HG02623 (cell line): ENCODE results near the gene MTHFD1.

Source experiments
- ATAC-seq: cut with Tn5 transposase; IDR thresholded peaks from one replicate; pipeline ENCODE4 v1.9.1; 2021; ENCODE audit warnings: moderate library complexity; ENCODE audit not compliant: unreplicated experiment

Gene MTHFD1

DNA sequence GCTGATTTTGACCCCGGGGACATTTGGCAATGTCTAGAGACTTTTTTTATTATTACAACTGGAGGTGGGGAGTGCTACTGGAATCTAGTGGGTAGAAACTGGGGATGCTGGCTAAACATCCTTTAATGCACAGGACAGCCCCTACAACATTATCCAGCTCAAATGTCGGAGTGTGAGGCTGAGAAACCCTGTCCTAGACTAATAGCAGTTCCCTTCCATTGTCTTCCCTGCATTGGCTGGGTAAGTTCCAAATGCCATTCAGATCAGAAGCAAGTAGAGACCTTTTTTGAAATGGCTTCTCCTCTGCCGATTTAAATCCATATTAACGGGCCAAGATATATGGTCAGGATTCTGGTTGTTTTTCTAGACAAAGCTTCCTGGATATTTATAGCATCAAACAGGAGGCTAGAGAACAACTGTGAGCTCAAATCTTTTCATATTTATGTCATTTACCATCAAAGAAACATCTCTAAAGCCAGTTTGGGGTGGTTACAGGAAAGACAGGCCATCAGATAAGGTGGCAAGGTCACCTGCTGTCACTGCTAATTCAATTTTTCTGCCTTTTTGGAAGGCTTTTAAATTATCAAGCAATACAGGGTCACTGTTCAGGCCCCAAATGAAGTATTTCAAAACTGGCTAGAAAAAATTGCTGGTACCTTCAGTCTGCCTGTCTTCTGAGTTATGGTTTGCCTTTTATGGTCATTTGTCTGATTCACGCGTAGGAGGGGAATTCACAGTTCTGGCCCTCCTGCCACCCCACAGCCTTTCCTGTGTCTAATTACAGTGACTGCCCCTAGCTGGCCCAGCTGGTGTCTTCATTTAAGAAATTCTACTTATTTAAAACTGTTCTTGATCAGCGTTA, 57.1 kb downstream of the MTHFD1 start:
- ATAC-seq, result peak; percentile 97

DNA sequence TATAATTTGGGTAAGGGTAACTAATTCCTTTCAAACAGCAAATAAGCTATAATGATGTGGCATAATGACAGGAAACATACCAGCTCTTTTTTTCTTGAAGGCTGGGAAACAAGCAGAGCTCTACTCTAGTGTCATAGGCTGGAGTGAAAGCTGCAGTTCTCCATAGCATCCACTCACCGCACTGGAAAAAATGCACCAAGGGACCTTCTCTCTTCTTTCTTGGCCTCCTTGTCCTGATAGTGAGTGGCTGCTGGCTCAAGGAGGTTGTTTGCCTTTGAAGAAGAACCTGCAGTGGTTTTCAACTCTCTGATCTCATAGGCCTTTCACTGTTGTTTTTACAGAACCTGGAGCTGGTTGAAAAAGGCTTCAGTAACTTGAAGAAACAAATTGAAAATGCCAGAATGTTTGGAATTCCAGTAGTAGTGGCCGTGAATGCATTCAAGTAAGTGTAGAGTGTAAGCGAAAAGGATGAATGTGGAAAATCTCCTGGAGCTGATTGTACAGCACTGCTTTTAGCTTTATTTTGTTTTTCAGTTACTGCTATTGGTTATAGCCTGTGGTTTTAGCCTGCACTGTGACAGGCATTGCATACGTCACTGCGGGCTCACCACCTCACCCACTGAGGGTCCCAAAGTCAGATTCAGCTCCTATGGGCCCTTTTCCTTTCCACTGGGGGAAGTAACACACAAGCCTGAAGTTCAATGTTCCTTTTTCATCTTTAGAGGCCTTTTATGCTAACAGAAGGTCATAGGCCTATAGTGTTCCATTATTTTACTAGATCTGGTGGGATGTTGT, 59.9 kb downstream of the MTHFD1 start:
- no peak for ATAC-seq

DNA sequence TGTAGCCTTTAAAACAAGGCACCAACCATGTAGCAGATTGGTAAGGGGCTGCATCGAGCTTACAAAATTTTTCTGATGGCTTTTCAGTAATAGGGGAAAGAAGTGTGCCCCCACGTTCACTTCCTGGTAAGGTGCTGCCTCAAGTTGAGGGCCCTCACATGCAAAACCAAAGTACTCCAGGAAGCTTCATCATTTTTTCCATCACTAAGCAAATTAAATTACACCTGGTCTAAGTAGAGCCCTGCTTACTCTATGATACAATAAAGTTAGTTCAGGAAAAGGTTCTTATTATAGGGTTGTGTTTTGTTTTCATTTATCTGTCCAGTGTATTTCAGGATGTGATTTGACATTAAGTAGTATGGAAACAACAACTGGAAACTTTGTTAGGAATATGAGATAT, 62.1 kb downstream of the MTHFD1 start:
- ATAC-seq, result peak; percentile 43

DNA sequence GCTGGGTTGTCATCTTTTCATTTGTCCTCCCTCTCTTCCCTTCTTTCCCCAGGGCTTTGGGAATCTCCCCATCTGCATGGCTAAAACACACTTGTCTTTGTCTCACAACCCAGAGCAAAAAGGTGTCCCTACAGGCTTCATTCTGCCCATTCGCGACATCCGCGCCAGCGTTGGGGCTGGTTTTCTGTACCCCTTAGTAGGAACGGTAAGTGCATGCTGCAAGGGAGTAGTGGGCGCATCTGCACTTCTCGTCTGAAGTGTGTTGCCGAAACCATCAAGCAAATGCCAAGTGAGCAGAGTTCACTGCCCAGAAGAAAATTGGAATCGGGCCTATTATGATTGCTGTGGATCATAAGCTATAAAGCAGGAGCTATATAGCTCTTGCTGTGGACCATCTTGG, 66.5 kb downstream of the MTHFD1 start:
- ATAC-seq, result no peak

DNA sequence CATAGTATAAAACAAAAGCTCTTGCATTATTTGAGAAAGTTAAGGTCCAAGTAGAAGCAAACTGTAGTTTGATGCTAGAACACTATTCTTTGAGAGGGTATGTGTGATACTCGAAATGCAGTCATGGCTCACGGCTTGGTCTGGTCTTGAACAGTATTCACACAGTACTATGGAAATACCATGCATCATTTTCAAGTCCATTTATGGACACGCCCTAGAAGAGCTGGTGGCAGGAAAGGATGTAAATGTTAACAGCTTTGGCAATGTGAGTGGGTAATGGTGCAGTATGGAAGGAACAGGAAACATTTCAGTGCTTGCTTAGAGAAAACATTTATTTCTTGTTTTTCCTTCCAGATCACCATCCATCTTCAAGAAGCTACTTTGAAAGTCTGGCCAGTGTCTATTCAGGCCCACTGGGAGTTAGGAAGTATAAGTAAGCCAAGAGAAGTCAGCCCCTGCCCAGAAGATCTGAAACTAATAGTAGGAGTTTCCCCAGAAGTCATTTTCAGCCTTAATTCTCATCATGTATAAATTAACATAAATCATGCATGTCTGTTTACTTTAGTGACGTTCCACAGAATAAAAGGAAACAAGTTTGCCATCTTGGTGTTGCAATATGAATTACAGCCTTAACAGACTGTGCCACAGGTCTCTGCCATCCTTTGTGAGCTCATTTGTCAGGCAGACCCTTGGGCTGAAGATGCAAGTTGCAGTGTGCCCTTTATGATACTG, 71.4 kb downstream of the MTHFD1 start:
- no peak for ATAC-seq

DNA sequence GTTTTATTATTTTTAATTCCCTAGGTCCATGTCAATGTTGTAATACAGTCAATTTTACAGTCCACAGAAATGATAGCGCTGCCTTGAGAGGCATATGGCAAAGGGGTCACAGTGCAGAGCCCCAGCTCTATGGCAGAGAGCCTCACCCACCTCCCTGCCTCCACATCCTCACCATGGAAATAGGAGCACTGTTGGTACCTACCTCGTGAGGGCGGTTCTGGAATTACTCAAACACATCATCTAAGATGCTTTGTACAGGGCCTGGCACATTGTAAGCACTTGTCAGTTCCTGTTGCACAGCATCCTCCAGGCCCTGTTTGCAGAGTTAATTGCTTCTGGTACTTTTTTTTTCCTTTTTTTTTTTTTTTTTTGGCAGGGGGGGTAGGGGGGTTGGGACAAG, 73.1 kb downstream of the MTHFD1 start:
- ATAC-seq, result no peak

DNA sequence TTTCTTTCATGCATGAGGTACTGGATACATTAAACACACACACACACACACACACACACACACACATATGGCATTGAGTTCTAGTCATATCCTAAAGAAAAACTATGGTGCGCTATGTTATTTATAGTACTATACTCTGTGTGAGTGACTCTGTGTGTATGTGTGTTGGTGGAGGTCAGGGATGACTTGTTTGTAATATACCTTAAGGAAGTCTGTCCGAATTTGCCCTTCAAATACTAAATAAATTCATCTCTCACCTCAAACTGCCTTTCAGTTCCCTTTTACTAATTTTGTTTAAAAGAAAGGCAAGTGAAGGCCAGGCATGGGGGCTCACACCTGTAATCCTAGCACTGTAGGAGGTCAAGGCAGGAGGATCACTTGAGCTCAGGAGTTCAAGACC, 75.0 kb downstream of the MTHFD1 start:
- no peak for ATAC-seq

DNA sequence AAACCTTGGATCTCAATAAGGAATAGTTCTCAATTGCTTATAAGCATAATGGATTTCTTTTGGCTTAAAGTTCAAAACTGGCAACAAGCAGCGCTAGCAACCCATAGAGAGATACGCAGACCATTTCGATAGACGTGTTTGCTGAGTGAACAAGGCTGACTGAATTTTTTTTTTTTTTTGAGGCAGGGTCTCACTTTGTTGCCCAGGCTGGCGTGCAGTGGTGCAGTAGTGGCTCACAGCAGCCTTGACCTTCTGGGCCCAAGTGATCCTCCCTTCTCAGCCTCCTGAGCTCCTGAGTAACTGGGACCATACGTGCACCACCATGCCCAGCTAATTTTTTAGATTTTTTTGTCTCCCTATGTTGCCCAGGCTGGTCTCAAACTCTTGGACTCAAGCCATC, 75.7 kb downstream of the MTHFD1 start:
- no peak for ATAC-seq

DNA sequence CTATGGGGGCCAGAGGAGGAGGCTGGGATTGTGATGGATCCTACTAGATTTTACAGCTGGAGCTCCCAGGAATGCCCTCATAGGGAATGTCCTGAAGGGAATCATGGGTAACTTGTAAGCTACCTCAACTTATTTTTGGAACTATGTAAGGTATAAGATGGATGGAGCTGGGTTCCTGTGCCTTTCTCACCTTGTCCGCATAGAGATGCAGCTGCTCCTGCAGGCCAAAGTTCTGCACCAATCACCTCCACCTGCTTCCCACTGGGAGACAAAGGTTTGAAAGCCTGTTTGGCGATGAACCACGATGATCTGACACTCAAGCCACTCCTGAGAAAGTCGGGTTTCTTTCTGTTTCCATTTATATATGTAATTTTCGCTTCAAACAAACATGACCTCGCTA, 76.5 kb downstream of the MTHFD1 start:
- ATAC-seq, result no peak

DNA sequence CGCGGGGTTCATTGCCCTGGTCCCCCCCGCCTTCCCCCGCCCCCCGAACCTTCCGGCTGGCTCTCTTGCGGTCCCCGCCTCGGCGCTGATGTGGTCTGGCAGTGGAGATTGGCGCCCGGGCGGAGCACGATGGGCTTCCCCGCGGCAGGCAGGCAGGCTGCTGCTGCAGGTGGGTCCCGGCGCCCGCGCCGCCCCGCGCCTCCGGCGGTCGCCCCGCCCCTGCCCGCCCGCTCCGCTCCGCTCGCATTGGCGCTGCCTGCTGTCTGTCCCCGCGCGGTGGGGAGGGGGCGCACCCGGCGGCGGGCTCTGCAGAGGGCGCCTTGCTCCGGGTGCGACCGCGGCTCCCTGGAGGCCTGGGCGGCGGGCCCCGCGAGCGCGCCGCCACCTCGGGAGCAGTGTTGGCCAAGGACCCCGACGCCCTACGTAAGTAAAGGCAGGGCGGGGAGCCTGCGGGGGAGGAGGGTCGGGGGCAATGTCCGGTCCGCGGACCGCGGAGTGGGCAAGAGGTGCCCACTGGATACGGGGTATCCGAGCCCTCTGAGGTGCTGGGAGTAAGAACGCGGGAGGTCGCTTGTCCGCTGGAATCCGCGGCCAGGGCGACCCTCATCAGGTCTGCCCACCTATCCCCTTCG, 77.2 kb downstream of the MTHFD1 start, which contains the start of gene AKAP5:
Gene AKAP5 (plus strand): TSS at position 309 of the 632 bp plus-strand sequence. CDS start 2,896 bp downstream, outside the sequence.
- ATAC-seq, result peak; percentile 57

DNA sequence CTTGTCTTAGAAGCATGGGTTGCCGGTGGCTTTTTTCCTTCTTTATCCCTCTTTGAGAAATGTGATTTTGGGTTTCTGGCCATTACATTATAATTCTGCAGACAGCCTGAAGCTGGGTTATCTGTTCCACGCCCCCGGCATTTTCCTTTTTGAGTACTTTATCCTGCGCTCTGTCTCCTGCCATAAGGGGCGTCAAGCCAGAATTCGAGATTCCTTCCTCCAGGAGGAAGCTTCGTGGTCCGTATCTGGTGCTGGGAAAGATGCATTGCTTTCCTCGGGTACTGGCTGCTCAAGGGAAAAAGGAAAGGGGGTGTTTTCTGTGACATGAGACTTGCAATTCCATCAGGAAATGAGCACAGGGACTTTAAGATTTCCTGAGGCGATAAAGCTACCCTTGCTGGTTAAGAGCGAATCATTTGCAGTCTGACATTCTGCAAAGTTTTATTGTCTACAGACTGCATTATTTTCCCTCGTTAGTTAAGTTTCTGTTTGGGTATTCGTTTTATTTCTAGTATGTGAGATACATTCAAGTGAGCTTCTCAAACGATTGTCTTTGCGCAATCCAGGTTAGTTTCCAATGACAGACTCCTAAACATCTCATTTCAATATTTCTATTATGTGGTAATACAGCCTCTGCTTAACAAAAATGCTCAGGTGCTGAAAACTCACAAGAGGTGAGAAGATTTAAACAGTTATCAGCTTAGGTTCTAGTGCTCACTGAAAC, 77.8 kb downstream of the MTHFD1 start:
- no peak for ATAC-seq

DNA sequence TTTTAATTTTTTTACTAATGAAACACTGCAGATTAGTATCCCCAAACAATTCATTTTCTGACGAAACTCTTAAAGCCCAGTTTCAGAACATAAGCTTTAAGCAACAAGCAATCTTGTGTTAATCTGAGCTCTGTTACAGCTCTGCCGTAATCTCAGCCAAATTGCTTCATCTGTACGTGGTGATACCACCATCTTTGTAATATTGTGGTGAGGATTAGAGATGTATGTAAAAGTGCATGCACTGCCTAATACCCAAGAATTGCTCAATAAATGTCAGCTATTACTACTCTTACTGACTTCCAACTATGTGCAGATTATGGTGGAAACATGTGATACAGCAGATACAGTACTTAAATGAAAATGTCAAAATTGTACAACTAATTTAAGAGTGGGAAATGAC, 78.9 kb downstream of the MTHFD1 start:
- ATAC-seq, result no peak

DNA sequence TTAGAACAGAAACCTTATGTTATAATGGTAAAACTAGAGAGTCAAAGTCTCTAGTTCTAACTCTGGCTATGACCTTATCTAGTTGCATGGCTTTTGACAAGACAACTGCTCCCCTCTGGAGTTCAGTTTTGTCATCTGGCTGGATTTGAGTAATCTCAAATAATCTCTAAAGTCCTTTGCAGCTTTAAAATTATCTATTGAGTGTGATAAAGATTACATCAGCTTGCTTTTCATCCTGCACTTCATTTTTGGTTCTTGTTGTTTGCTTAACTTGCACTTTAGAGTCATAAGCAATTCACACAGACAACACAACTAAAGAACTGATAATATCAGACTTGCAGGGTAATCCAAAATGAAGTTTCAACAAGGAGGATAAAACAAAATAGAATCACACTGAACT, 79.4 kb downstream of the MTHFD1 start:
- ATAC-seq, result no peak

DNA sequence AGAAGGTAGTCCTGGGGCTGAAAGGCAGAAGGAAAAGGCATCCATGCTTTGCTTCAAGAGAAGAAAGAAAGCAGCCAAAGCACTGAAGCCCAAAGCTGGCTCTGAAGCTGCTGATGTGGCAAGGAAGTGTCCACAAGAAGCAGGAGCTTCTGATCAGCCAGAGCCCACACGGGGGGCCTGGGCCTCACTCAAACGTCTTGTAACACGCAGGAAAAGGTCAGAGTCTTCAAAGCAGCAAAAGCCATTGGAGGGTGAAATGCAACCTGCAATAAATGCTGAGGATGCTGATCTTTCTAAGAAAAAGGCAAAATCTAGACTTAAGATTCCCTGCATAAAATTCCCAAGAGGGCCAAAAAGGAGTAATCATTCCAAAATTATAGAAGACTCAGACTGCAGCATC, 80.3 kb downstream of the MTHFD1 start:
- no peak for ATAC-seq

DNA sequence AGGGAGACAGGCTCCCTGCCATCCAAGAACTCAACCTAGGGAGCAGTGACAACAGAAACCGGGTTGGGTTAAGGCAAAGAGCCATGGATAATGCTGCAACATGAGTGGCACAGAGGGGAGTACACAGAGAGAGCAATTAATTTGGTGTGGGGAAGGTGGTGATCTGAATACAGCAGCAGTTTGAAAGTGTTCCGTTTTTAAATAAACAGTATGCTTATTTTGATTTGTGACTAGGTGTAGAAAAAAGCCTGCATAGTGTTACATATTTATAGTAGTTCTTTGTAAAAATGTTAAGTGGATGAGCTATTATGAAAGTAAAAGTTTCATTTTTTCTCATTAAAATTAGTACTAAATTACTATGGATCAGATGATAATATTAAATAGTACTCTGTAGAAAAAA, 85.9 kb downstream of the MTHFD1 start:
- no peak for ATAC-seq

DNA sequence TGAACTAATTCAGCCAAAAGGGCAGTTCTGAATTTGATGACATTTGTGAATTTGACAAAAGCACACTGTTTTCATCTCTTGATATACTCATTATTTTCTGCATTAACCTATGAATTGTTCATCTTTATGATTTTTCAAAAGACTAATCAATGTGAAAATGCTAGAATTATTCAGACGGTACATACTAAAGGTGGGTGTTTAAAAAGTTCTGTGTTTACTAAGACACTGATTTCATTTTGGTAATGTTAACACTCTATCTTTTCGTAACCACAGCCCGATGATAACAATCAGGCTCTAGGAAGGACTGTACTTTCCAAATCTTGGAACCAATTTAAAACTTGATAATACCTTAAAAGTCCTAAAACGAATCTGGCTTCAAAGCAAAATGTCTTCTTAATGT, 86.5 kb downstream of the MTHFD1 start:
- ATAC-seq, result no peak

DNA sequence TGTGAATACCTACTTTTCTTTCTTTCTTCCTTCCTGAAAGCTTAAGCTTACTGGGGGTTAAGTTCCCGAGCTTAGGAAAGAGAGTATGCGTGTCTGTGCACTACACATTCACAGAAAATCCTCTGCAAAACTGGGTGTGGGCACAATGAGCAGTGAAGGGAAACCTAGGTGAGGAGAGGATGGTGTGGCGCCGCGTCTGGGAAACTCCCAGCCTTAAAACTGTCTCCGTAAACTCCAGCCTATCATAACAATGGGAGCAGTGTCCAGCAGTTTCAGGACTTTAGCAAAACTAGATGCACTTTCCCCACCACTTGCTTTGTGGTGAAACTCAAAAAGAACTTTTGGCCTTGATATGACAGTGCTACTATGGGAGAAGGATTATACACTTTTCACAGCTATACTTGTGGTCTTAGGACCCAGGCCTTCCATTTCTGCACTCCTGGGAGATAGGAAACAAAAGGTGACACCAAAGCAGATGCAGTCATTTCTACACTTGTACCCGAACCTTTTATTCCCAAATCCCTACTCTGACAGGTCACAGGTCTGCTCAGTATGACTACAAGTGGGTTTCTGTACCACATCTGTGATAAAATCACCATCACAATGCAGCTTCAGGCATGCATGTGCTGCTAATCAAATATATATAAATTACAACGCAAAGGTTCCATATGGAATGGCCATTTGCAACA, 87.6 kb downstream of the MTHFD1 start:
- ATAC-seq, result no peak

DNA sequence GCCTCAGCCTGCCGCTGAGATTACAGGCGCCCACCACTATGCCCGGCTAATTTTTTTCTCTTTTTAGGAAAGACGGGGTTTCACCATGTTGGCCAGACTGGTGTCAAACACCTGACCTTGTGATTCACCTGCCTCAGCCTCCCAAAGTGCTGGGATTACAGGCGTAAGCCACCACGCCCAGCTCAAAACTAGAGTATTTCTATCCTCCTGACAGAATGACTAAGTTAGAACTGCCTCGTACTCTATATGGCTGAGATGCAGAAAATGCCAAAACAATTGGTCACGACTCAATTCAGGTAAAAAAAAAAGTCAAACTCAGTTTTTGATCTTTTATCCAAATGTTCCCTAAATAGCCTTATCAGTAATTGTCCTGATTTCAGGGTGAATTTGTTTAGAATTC, 88.3 kb downstream of the MTHFD1 start:
- no peak for ATAC-seq

DNA sequence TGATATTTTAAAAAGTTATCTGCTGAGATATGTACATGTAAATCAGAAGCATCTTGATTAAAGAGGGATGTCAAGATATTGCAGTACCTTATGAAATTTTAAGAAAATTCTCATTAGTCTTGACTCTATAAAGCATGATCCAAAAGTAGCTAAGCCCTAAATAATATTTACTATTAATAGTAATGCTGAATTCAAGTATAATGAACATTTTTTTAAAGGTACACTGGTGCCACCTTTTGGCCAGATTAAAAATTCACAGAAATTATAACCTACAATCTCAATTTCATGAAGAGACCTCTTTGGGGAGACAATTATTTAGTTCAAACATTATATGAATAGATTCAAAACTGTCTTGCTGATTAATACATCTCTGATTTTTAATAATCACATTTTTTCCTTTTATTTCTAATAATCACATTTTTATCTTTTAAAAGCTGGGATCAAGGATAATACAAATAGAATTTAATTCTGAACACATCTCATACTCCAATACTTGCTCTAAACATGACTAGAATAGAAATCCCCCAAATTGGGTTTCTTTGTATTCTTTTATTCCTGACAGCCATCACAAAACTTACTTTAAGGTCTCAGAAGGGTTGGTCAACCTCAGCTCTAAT, 90.6 kb downstream of the MTHFD1 start:
- ATAC-seq, result no peak
